Breast epithelium (tissue), 4 donors: ENCODE results near the gene NDUFA3. TPM values are rescaled to one million over a fixed set of nuclear protein-coding genes. Genes with fewer than 3 reads are reported as not detected.
A peak's percentile ranks its signal among the peaks of the same experiment; 100 is the strongest.

Source experiments
- DNase-seq, 2 donors: peaks; one replicate each; pipeline ENCODE4 v3.0.0-alpha.2; 2019; ENCODE audit warnings: low spot score in 2 of 2
- H3K27ac ChIP-seq, 2 donors: fragments of 200-600 bp; sonication (generic) in 1 of 2; one replicate each; pipeline ENCODE4 v1.5.1; 2016 to 2019; ENCODE audit warnings: mild to moderate bottlenecking in 1 of 2
- H3K27me3 ChIP-seq, 2 donors: fragments of 200-600 bp; sonication (generic) in 1 of 2; one replicate each; pipeline versions ENCODE4 v1.5.1 to v1.6.0; 2017 to 2019; ENCODE audit warnings: control low read depth in 1 of 2, mild to moderate bottlenecking in 1 of 2
- H3K36me3 ChIP-seq: fragments of 200-600 bp; one replicate; pipeline ENCODE4 v1.5.1; 2019
- H3K4me1 ChIP-seq, 2 donors: fragments of 200-600 bp; sonication (generic); one replicate each; pipeline ENCODE4 v1.5.1; 2016 to 2019; ENCODE audit warnings: control low read depth in 1 of 2
- H3K4me3 ChIP-seq, 3 donors: fragments of 200-600 bp; sonication (generic); 1 replicate in 2 of 3; 2 replicates in 1 of 3; pipeline ENCODE4 v1.5.1; 2016 to 2019; ENCODE audit warnings: mild to moderate bottlenecking in 3 of 3, moderate library complexity in 2 of 3
- H3K9me3 ChIP-seq, 2 donors: fragments of 200-600 bp; sonication (generic) in 1 of 2; one replicate each; pipeline ENCODE4 v1.5.1; 2016 to 2019; ENCODE audit warnings: control low read depth in 1 of 2
- POLR2A ChIP-seq: fragments of 450-650 bp; IDR thresholded peaks from one replicate; pipeline ENCODE4 v1.6.1; 2016; ENCODE audit warnings: antibody characterized with exemption, mild to moderate bottlenecking, moderate library complexity
- POLR2AphosphoS5 ChIP-seq, 3 donors: sonication (generic); formaldehyde crosslinking; IDR thresholded peaks; one replicate each; pipeline ENCODE4 v1.6.1; 2017; ENCODE audit warnings: antibody characterized with exemption in 3 of 3
- intact Hi-C: fragments of 100-400 bp; cut with DNase I; formaldehyde crosslinking; loops from one replicate; pipeline ENCODE4 v1.15.1; 2023; ENCODE audit warnings: low total_unique reads
- total RNA-seq, 3 donors: library from RNA; depleted of rRNA; stranded (reverse); fragments of >200 nt; gene quantifications; one replicate each; pipeline ENCODE4 v1.1.0, GENCODE V29; 2016
- TF ChIP-seq, protein P1 (sequence below), 3 donors: fragments of 450-650 bp; IDR thresholded peaks; one replicate each; pipeline ENCODE4 v1.5.1; 2016 to 2017; ENCODE audit warnings: antibody characterized with exemption in 3 of 3, mild to moderate bottlenecking in 3 of 3, moderate library complexity in 3 of 3

The NDUFA3 gene
- total RNA-seq, 3 donors from 2014 or later = 17.3 to 20.6 (median 20.5) TPM

DNA sequence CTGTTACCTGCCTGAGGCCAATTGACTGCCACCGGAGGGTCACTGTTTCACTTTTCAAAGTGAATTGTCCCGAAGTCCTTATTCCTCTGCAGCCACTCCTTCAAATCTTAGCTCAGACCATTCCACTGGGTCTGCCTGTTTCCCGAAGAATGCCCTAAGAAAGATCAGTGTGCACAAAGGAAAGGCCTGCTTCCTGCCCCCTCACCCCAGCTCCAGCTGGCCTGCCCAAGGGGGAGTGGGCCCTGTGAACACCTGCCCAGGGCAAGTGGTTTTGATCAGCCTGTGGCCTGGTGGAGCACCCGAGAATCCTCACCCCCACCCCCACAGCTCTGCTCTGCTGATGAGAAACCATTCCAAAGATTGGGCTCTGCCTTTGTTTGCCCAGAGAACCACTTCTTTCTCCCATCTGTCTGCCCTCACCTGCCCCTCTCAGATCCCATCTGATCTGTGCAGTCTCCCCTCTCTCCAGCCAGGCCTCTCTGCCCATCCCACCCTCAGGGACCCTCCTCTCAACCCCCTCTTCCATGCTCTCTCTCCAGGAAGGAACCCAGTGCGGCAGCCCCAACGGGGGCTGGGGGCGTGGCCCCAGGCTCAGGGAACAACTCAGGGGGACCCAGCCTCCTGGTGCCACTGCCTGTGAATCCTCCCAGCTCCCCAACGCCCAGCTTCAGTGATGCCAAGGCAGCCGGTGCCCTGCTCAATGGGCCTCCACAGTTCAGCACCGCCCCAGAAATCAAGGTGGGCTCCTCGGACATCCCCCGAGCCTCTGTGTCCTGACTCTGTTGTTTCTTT, 46.6 kb downstream of the NDUFA3 start:
- Histone ChIP-seq H3K36me3 (peaks cover 12% of the 10 kb centered on the region), H3K4me3 (no peak overlapping the region), H3K9me3 (no peaks in the 10 kb centered on the region), H3K4me1 (no peaks in the 10 kb centered on the region), H3K27me3 (no peaks in the 10 kb centered on the region), H3K27ac (no peak overlapping the region)
- no peak for DNase-seq
- intact Hi-C loops = no loop called here
- TF ChIP-seq POLR2A (no peak), POLR2AphosphoS5 (IDR thresholded peaks at IDR 0.05) (no peak)
- TF ChIP-seq, protein P1, sequence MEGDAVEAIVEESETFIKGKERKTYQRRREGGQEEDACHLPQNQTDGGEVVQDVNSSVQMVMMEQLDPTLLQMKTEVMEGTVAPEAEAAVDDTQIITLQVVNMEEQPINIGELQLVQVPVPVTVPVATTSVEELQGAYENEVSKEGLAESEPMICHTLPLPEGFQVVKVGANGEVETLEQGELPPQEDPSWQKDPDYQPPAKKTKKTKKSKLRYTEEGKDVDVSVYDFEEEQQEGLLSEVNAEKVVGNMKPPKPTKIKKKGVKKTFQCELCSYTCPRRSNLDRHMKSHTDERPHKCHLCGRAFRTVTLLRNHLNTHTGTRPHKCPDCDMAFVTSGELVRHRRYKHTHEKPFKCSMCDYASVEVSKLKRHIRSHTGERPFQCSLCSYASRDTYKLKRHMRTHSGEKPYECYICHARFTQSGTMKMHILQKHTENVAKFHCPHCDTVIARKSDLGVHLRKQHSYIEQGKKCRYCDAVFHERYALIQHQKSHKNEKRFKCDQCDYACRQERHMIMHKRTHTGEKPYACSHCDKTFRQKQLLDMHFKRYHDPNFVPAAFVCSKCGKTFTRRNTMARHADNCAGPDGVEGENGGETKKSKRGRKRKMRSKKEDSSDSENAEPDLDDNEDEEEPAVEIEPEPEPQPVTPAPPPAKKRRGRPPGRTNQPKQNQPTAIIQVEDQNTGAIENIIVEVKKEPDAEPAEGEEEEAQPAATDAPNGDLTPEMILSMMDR (IDR thresholded peaks at IDR 0.05) = no peak

DNA sequence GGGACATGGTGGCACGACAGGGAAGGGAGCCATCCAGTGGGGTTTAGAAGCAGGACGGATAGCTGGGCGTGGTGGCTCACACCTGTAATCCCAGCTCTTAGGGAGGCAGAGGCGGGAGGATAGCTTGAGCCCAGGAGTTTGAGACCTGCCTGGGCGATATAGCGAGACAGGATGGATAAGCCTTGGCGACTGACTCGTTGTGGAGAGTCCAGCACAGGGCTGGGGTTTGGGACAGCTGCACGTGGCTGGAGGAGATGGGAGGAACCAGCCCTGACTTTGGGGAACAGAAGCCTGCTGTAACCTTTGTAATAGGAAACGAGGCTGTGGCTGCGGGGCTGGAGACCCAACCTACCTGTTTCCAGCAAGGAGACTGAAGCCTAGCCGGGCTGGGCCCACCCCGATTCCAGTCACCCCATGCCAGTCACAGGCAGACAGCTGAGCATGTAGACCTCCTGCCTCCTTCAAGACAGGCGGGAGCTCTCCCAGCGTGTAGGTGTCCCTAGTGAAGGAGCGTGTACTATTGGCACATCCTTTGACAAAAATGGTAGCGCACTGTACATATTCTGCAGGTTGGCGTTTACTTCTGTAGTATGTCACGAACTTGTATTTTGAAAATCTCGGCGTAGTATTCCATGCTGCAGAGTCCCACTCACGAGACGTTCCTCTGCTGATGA, 48.8 kb downstream of the NDUFA3 start:
- Histone ChIP-seq H3K27me3 (no peaks in the 10 kb centered on the region), H3K27ac (no peak overlapping the region), H3K4me1 (no peaks in the 10 kb centered on the region), H3K4me3 (no peak overlapping the region), H3K9me3 (no peaks in the 10 kb centered on the region), H3K36me3 (peaks cover 4% of the 10 kb centered on the region)
- DNase-seq = no peak
- TF ChIP-seq POLR2AphosphoS5 (IDR thresholded peaks at IDR 0.05) (no peak), POLR2A (no peak)
- TF ChIP-seq, protein P1 (IDR thresholded peaks at IDR 0.05) = no peak
- intact Hi-C loops = no loop called here

DNA sequence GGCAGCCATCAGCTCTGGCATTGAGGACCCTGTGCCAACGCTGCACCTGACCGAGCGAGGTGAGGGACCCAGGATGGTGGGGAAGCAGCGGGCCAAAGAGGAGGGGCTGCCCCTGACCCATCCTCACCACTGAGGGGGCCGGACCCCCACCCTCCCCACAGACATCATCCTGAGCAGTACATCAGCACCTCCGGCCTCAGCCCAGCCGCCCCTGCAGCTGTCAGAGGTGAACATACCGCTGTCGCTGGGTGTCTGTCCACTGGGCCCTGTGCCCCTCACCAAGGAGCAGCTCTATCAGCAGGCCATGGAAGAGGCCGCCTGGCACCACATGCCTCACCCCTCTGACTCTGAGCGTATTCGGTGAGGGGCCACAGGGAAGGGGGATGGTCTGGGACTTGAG, 49.6 kb downstream of the NDUFA3 start:
- intact Hi-C loops = no loop called here
- TF ChIP-seq POLR2AphosphoS5 (IDR thresholded peaks at IDR 0.05) (no peak), POLR2A (no peak)
- TF ChIP-seq, protein P1 (IDR thresholded peaks at IDR 0.05) = no peak
- peaks cover 4% of the 10 kb centered on the region for H3K36me3 ChIP-seq
- no peak overlapping the region for H3K4me3 ChIP-seq
- no peak overlapping the region for H3K27ac ChIP-seq
- H3K9me3 ChIP-seq = no peaks in the 10 kb centered on the region
- no peaks in the 10 kb centered on the region for H3K4me1 ChIP-seq
- H3K27me3 ChIP-seq = no peaks in the 10 kb centered on the region
- DNase-seq = no peak

DNA sequence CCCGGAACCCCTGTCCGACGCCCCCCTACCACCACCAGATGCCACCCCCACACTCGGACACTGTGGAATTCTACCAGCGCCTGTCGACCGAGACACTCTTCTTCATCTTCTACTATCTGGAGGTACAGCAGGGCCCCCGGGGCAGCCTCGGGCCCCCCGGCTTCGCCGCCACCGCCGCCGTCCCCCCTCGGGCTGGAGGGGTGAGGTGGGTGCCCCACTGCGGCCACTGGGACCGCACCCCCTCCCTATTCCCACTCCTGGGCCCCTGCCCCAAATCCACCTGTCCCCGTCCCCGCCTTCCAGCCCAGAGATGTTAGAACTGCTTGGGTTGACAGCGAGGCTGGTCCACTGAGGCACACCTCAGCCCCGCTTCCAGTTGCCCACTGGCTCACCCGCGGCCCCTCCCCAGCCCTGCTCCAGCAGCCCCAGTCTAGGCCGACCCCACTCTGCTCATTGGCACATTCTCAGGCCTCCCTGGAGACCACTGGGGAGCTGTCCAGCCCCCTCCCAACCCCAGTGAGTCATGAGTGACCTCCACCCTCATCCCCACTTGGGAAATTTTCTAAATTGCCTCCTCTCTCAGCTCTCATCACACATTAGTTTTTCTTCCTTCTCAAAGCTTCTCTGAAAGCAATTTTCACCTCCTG, 50.3 kb downstream of the NDUFA3 start:
- intact Hi-C loops = no loop called here
- Histone ChIP-seq H3K27me3 (no peaks in the 10 kb centered on the region), H3K4me1 (no peaks in the 10 kb centered on the region), H3K9me3 (no peaks in the 10 kb centered on the region), H3K4me3 (no peak overlapping the region), H3K36me3 (peaks cover 4% of the 10 kb centered on the region), H3K27ac (peak overlapping the region in 1 of 2 donors; percentile 70)
- DNase-seq = no peak
- TF ChIP-seq POLR2A (no peak), POLR2AphosphoS5 (IDR thresholded peaks at IDR 0.05) (no peak)
- TF ChIP-seq, protein P1 (IDR thresholded peaks at IDR 0.05) = no peak
